A549 (cell line): ENCODE results near the gene MCRIP1. TPM values are rescaled to one million over a fixed set of nuclear protein-coding genes. Genes with fewer than 3 reads are reported as not detected.

Experiments used
- ATAC-seq, 2 experiments: fragments of 200-7000 bp in 1 of 2; fragments of >200 bp in 1 of 2; cut with Nextera tagmentation in 1 of 2; cut with Tn5 transposase in 1 of 2; 3 replicates each; pipeline versions ENCODE4 v1.8.0 to v1.9.1; 2018 to 2020; ENCODE audit warnings: mild to moderate bottlenecking in 1 of 2, moderate library complexity in 1 of 2
- CTCF ChIA-PET: fragments of 300-600 bp; sonication (Branson Sonifier 250); formaldehyde crosslinking; extraction: SDS; loops from one replicate; lab custom pipeline; 2021; ENCODE audit warnings: antibody characterized with exemption, inconsistent platforms; lab: Yijun Ruan, JAX
- POLR2A ChIA-PET: fragments of 350-600 bp; formaldehyde crosslinking; extraction: SDS; loops from one replicate; lab custom pipeline; 2021; ENCODE audit warnings: antibody characterized with exemption, inconsistent platforms; lab: Yijun Ruan, JAX
- DNase-seq, 2 experiments: peaks; one replicate each; pipeline versions ENCODE4 v3.0.0 to v3.0.0-alpha.2; 2011 to 2016; ENCODE audit warnings: low read depth in 1 of 2, low spot score in 1 of 2
- FAIRE-seq: peaks from 2 replicates; lab custom pipeline; 2011; peaks lifted over from hg19 to GRCh38; lab: Jason Lieb, UNC
- H3K27ac ChIP-seq, 2 experiments: fragments of >200 bp; sonication (Bioruptor Twin); formaldehyde crosslinking; 3 replicates each; pipeline ENCODE4 v1.5.1; 2016 to 2017
- H3K4me1 ChIP-seq: fragments of >200 bp; sonication (Bioruptor Twin); formaldehyde crosslinking; 3 replicates; pipeline ENCODE4 v1.6.1; 2016
- H3K4me2 ChIP-seq: fragments of >200 bp; sonication (Bioruptor Twin); formaldehyde crosslinking; 3 replicates; pipeline ENCODE4 v1.6.1; 2016
- H3K4me3 ChIP-seq: fragments of >200 bp; sonication (Bioruptor Twin); formaldehyde crosslinking; 3 replicates; pipeline ENCODE4 v1.5.1; 2016
- H3K9me3 ChIP-seq: fragments of >200 bp; sonication (Bioruptor Twin); formaldehyde crosslinking; 3 replicates; pipeline ENCODE4 v1.6.1; 2016
- BHLHE40 ChIP-seq: IDR thresholded peaks from 2 replicates; pipeline ENCODE4 v1.6.1; 2012; ENCODE audit warnings: low read depth, low read length, inconsistent platforms
- CBX2 ChIP-seq: fragments of 200-600 bp; sonication (generic); IDR thresholded peaks from 2 replicates; pipeline ENCODE4 v1.6.1; 2016; ENCODE audit warnings: low read depth, mild to moderate bottlenecking, borderline replicate concordance
- CBX8 ChIP-seq: fragments of 200-600 bp; sonication (generic); IDR thresholded peaks from 2 replicates; pipeline ENCODE4 v1.6.1; 2016
- EHF ChIP-seq: fragments of 250-450 bp; sonication (Bioruptor Pico); IDR thresholded peaks from 2 replicates; pipeline ENCODE4 v1.5.0; 2020; ENCODE audit warnings: mild to moderate bottlenecking
- EHMT2 ChIP-seq: fragments of 200-600 bp; sonication (generic); IDR thresholded peaks from 2 replicates; pipeline ENCODE4 v1.6.1; 2016; ENCODE audit warnings: antibody characterized with exemption, low read depth, mild to moderate bottlenecking, moderate library complexity
- ESRRA ChIP-seq: fragments of 150-350 bp; IDR thresholded peaks from 2 replicates; pipeline ENCODE4 v1.6.1; 2014; ENCODE audit warnings: mild to moderate bottlenecking, low read length, borderline replicate concordance
- FOSB ChIP-seq: fragments of 250-450 bp; sonication (Bioruptor Pico); IDR thresholded peaks from 2 replicates; pipeline ENCODE4 v1.5.0; 2020; ENCODE audit warnings: mild to moderate bottlenecking, moderate library complexity
- FOSL2 ChIP-seq, 2 experiments: fragments of 450-650 bp in 1 of 2; fragments of >200 bp in 1 of 2; sonication (Bioruptor Twin) in 1 of 2; formaldehyde crosslinking; IDR thresholded peaks; 2 replicates each; pipeline versions ENCODE4 v1.5.0 to v1.6.1; 2016 to 2020; ENCODE audit warnings: mild to moderate bottlenecking in 1 of 2, moderate library complexity in 1 of 2
- GATA3 ChIP-seq: IDR thresholded peaks from 2 replicates; pipeline ENCODE4 v1.6.1; 2012; ENCODE audit warnings: borderline replicate concordance
- HEYL ChIP-seq: fragments of 250-450 bp; sonication (Bioruptor Pico); IDR thresholded peaks from 2 replicates; pipeline ENCODE4 v1.8.0; 2021; ENCODE audit warnings: mild to moderate bottlenecking, moderate library complexity
- HOXB13 ChIP-seq: fragments of 250-450 bp; sonication (Bioruptor Pico); IDR thresholded peaks from 2 replicates; pipeline ENCODE4 v1.5.0; 2020; ENCODE audit warnings: low read depth, mild to moderate bottlenecking, moderate library complexity
- HOXB5 ChIP-seq: fragments of 250-450 bp; sonication (Bioruptor Pico); IDR thresholded peaks from 2 replicates; pipeline ENCODE4 v1.5.0; 2020; ENCODE audit warnings: mild to moderate bottlenecking, moderate library complexity
- JUN ChIP-seq, 2 experiments: fragments of >200 bp; sonication (Bioruptor Twin); formaldehyde crosslinking; IDR thresholded peaks; 2 replicates in 1 of 2; 3 replicates in 1 of 2; pipeline ENCODE4 v1.6.1; 2016 to 2017
- JUNB ChIP-seq: fragments of >200 bp; sonication (Bioruptor Twin); formaldehyde crosslinking; IDR thresholded peaks from 2 replicates; pipeline ENCODE4 v1.6.1; 2016
- KDM1A ChIP-seq: fragments of 200-600 bp; sonication (generic); IDR thresholded peaks from 2 replicates; pipeline ENCODE4 v1.6.1; 2016; ENCODE audit warnings: low read depth, mild to moderate bottlenecking
- KDM5A ChIP-seq: fragments of 200-600 bp; sonication (generic); IDR thresholded peaks from 2 replicates; pipeline ENCODE4 v1.6.1; 2016; ENCODE audit warnings: antibody characterized with exemption, mild to moderate bottlenecking
- MAFK ChIP-seq: fragments of 450-650 bp; IDR thresholded peaks from 2 replicates; pipeline ENCODE4 v1.6.1; 2014; ENCODE audit not compliant: partially characterized antibody
- MAZ ChIP-seq: fragments of 150-350 bp; IDR thresholded peaks from 2 replicates; pipeline ENCODE4 v1.6.1; 2014; ENCODE audit warnings: antibody characterized with exemption, low read depth, low read length, borderline replicate concordance
- NFE2L2 ChIP-seq: fragments of 150-350 bp; conservative IDR thresholded peaks from 2 replicates; pipeline ENCODE4 v1.6.1; 2014; ENCODE audit warnings: low read length
- NPAS2 ChIP-seq: fragments of 250-450 bp; sonication (Bioruptor Pico); IDR thresholded peaks from 2 replicates; pipeline ENCODE4 v1.8.0; 2022; ENCODE audit warnings: mild to moderate bottlenecking, moderate library complexity, borderline replicate concordance
- POLR2A ChIP-seq: IDR thresholded peaks from 2 replicates; pipeline ENCODE4 v1.6.1; 2012; ENCODE audit warnings: mild to moderate bottlenecking, low read length
- POLR2AphosphoS2 ChIP-seq: conservative IDR thresholded peaks from 2 replicates; pipeline ENCODE4 v1.6.1; 2012; ENCODE audit warnings: low read length, improper control_type of control experiment, inconsistent platforms
- RARB ChIP-seq: fragments of 250-450 bp; sonication (Bioruptor Pico); IDR thresholded peaks from 2 replicates; pipeline ENCODE4 v1.8.0; 2021; ENCODE audit warnings: mild to moderate bottlenecking, moderate library complexity
- RFX5 ChIP-seq: fragments of 450-650 bp; IDR thresholded peaks from 2 replicates; pipeline ENCODE4 v1.7.1; 2014; ENCODE audit warnings: antibody characterized with exemption, mild to moderate bottlenecking, moderate library complexity
- RNF2 ChIP-seq: fragments of 200-600 bp; sonication (generic); IDR thresholded peaks from 2 replicates; pipeline ENCODE4 v1.6.1; 2016; ENCODE audit warnings: low read depth, mild to moderate bottlenecking, antibody characterized with exemption, moderate library complexity, borderline replicate concordance
- SREBF2 ChIP-seq: fragments of 450-650 bp; IDR thresholded peaks from 2 replicates; pipeline ENCODE4 v1.6.1; 2014; ENCODE audit warnings: mild to moderate bottlenecking, moderate library complexity
- TFCP2L1 ChIP-seq: fragments of 250-450 bp; sonication (Bioruptor Pico); IDR thresholded peaks from 2 replicates; pipeline ENCODE4 v1.5.0; 2021; ENCODE audit warnings: mild to moderate bottlenecking
- TP53 ChIP-seq: fragments of 250-450 bp; sonication (Bioruptor Pico); IDR thresholded peaks from 2 replicates; pipeline ENCODE4 v1.5.0; 2021; ENCODE audit warnings: mild to moderate bottlenecking, moderate library complexity
- ZNF302 ChIP-seq: fragments of 250-450 bp; sonication (Bioruptor Pico); IDR thresholded peaks from 2 replicates; pipeline ENCODE4 v1.9.0; 2021; ENCODE audit warnings: inconsistent platforms, mild to moderate bottlenecking, moderate library complexity
- WGBS: methylation state at CpG from one replicate; pipeline ENCODE4 v1.1.6; 2017; ENCODE audit errors: missing lambda C conversion rate; 5-methylcytosine and 5-hydroxymethylcytosine counted together
- polyA plus RNA-seq, 4 experiments: library from polyadenylated mRNA; depleted of rRNA in 3 of 4; stranded (reverse); fragments of >200 nt; fragmentation: RNase III in 1 of 4; extraction: RNeasy Plus Mini Kit Qiagen cat#74134 plus additional on column Dnase treatment in 1 of 4; gene quantifications; 2 replicates in 3 of 4; 3 replicates in 1 of 4; pipeline ENCODE4 v1.2.3, GENCODE V29; 2011 to 2017
- TF ChIP-seq, protein P1 (sequence below): IDR thresholded peaks from 2 replicates; pipeline ENCODE4 v1.6.1; 2012; ENCODE audit warnings: low read depth, borderline replicate concordance
- TF ChIP-seq, protein P2 (sequence below): fragments of 150-350 bp; IDR thresholded peaks from 2 replicates; pipeline ENCODE4 v1.6.1; 2014; ENCODE audit warnings: low read depth, mild to moderate bottlenecking, low read length
- TF ChIP-seq, protein P3 (sequence below): IDR thresholded peaks from 2 replicates; pipeline ENCODE4 v1.6.1; 2012
- TF ChIP-seq, protein P4 (sequence below): fragments of >200 bp; sonication (Bioruptor Twin); formaldehyde crosslinking; IDR thresholded peaks from 2 replicates; pipeline ENCODE4 v1.6.1; 2016
- TF ChIP-seq, protein P5 (sequence below): fragments of 250-450 bp; sonication (Bioruptor Pico); IDR thresholded peaks from 2 replicates; pipeline ENCODE4 v1.5.0; 2020; ENCODE audit warnings: low read depth, mild to moderate bottlenecking, moderate library complexity
- TF ChIP-seq, protein P6 (sequence below): fragments of 450-650 bp; IDR thresholded peaks from 2 replicates; pipeline ENCODE4 v1.6.1; 2014; ENCODE audit warnings: antibody characterized with exemption
- TF ChIP-seq, protein P7 (sequence below): IDR thresholded peaks from 2 replicates; pipeline ENCODE4 v1.6.1; 2012
- TF ChIP-seq, protein P8 (sequence below): fragments of >200 bp; sonication (Bioruptor Twin); formaldehyde crosslinking; IDR thresholded peaks from 3 replicates; pipeline ENCODE4 v1.6.1; 2016

The MCRIP1 gene
- polyA plus RNA-seq, 2 of the 4 experiments (the other 2 are of a cell fraction): 32.0 to 51.0 TPM

DNA sequence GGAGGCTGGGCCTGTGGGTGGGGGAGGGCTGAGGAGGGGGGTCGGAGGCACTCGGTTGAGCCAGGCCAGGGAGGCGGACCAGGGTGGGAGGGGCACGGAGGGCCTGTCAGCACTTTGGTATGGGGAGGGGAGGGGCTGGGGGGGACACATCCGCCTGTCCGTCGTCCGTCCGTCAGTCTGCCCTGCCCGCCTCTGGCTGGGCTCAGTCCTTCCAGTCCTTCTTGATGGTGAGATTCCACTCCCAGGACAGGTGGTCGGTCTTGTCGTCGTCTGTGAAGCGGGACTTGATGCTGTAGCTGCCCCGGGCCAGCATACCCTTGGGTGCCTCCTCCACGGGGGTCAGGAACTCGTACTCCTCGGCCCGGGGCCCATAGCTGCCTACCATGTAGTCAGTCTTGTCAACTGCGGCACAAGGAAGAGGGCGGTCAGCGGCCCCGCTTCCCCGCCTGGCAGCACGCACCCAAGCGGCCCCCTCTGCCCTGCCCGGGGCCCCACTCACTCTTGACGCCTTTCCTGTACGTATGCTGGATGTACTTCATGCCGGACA is 35.7 kb upstream of the MCRIP1 start:
- POLR2A ChIA-PET: interaction anchor here (0.6 to 1.9 kb wide), 4 partner anchors 8 to 309 kb away, joined by 3 to 7 read pairs (median 5); partner anchors contain the start of gene P4HB
- Histone ChIP-seq H3K4me2 (peak overlapping the region; percentile 97), H3K9me3 (no peaks in the 10 kb centered on the region), H3K4me3 (peak overlapping the region; percentile 99; the same call in 1 of the 3 replicates), H3K27ac (peak overlapping the region; percentile 97 to 100), H3K4me1 (peaks cover 50% of the 10 kb centered on the region)
- DNase-seq: peak; percentile 58 to 91
- 54% methylated on average over 24 of the region's 30 CpGs for WGBS
- FAIRE-seq: no peak
- peak; percentile 23 to 36 for ATAC-seq
- CTCF ChIA-PET: interaction anchor here (0.6 to 8.6 kb wide), 36 partner anchors 10 to 269 kb away, joined by 3 to 126 read pairs (median 6); partner anchors contain the start of genes ALYREF, ANAPC11, CENPX and MAFG
- TF ChIP-seq, protein P1, sequence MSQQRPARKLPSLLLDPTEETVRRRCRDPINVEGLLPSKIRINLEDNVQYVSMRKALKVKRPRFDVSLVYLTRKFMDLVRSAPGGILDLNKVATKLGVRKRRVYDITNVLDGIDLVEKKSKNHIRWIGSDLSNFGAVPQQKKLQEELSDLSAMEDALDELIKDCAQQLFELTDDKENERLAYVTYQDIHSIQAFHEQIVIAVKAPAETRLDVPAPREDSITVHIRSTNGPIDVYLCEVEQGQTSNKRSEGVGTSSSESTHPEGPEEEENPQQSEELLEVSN: no peak
- 0 out of 2 replicates have a peak, but pooled peaks have one; percentile 41 for TF ChIP-seq TP53 (CRISPR knock-in tag)
- no peak for TF ChIP-seq MAZ
- TF ChIP-seq EHF (CRISPR knock-in tag): no peak
- TF ChIP-seq KDM5A: no peak
- TF ChIP-seq RARB (CRISPR knock-in tag): no peak
- TF ChIP-seq NFE2L2: no peak
- no peak for TF ChIP-seq EHMT2
- peak; percentile 21; the same call in 1 of the 2 replicates for TF ChIP-seq POLR2A
- no peak for TF ChIP-seq ESRRA
- TF ChIP-seq, protein P2, sequence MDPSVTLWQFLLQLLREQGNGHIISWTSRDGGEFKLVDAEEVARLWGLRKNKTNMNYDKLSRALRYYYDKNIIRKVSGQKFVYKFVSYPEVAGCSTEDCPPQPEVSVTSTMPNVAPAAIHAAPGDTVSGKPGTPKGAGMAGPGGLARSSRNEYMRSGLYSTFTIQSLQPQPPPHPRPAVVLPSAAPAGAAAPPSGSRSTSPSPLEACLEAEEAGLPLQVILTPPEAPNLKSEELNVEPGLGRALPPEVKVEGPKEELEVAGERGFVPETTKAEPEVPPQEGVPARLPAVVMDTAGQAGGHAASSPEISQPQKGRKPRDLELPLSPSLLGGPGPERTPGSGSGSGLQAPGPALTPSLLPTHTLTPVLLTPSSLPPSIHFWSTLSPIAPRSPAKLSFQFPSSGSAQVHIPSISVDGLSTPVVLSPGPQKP: no peak
- TF ChIP-seq SREBF2: no peak
- TF ChIP-seq BHLHE40: no peak
- no peak for TF ChIP-seq GATA3
- TF ChIP-seq, protein P3, sequence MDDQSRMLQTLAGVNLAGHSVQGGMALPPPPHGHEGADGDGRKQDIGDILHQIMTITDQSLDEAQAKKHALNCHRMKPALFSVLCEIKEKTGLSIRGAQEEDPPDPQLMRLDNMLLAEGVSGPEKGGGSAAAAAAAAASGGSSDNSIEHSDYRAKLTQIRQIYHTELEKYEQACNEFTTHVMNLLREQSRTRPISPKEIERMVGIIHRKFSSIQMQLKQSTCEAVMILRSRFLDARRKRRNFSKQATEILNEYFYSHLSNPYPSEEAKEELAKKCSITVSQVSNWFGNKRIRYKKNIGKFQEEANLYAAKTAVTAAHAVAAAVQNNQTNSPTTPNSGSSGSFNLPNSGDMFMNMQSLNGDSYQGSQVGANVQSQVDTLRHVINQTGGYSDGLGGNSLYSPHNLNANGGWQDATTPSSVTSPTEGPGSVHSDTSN: peak; percentile 84
- TF ChIP-seq, protein P4, sequence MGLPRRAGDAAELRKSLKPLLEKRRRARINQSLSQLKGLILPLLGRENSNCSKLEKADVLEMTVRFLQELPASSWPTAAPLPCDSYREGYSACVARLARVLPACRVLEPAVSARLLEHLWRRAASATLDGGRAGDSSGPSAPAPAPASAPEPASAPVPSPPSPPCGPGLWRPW: no peak
- no peak; the same call in 1 of the 2 replicates for TF ChIP-seq HEYL (CRISPR knock-in tag)
- TF ChIP-seq RNF2: peak; percentile 34; the same call in 1 of the 2 replicates
- no peak for TF ChIP-seq MAFK
- TF ChIP-seq NPAS2: no peak
- peak; percentile 83; the same call in 1 of the 2 replicates for TF ChIP-seq POLR2AphosphoS2
- TF ChIP-seq, protein P5, sequence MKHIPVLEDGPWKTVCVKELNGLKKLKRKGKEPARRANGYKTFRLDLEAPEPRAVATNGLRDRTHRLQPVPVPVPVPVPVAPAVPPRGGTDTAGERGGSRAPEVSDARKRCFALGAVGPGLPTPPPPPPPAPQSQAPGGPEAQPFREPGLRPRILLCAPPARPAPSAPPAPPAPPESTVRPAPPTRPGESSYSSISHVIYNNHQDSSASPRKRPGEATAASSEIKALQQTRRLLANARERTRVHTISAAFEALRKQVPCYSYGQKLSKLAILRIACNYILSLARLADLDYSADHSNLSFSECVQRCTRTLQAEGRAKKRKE (CRISPR knock-in tag): no peak
- TF ChIP-seq, protein P6, sequence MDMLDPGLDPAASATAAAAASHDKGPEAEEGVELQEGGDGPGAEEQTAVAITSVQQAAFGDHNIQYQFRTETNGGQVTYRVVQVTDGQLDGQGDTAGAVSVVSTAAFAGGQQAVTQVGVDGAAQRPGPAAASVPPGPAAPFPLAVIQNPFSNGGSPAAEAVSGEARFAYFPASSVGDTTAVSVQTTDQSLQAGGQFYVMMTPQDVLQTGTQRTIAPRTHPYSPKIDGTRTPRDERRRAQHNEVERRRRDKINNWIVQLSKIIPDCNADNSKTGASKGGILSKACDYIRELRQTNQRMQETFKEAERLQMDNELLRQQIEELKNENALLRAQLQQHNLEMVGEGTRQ: no peak
- TF ChIP-seq HOXB5 (CRISPR knock-in tag): no peak; the same call in 1 of the 2 replicates
- TF ChIP-seq FOSB (CRISPR knock-in tag): no peak
- no peak for TF ChIP-seq CBX8
- TF ChIP-seq FOSL2 (IDR thresholded peaks at IDR 0.05): no peak
- no peak for TF ChIP-seq FOSL2 (CRISPR knock-in tag; IDR thresholded peaks at IDR 0.05)
- no peak for TF ChIP-seq JUNB
- TF ChIP-seq JUN (IDR thresholded peaks at IDR 0.05): no peak; a peak in 1 of 5 replicates
- TF ChIP-seq CBX2: no peak
- TF ChIP-seq KDM1A: no peak
- TF ChIP-seq, protein P7, sequence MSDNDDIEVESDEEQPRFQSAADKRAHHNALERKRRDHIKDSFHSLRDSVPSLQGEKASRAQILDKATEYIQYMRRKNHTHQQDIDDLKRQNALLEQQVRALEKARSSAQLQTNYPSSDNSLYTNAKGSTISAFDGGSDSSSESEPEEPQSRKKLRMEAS: 0 out of 2 replicates have a peak, but pooled peaks have one; percentile 13
- no peak for TF ChIP-seq TFCP2L1 (CRISPR knock-in tag)
- no peak for TF ChIP-seq RFX5
- TF ChIP-seq ZNF302 (CRISPR knock-in tag): no peak
- TF ChIP-seq, protein P8, sequence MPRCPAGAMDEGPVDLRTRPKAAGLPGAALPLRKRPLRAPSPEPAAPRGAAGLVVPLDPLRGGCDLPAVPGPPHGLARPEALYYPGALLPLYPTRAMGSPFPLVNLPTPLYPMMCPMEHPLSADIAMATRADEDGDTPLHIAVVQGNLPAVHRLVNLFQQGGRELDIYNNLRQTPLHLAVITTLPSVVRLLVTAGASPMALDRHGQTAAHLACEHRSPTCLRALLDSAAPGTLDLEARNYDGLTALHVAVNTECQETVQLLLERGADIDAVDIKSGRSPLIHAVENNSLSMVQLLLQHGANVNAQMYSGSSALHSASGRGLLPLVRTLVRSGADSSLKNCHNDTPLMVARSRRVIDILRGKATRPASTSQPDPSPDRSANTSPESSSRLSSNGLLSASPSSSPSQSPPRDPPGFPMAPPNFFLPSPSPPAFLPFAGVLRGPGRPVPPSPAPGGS: no peak; the same call in 2 of the 3 replicates
- TF ChIP-seq HOXB13 (CRISPR knock-in tag): no peak
